SK-N-MC (cell line): ENCODE measurements around the gene PHLDB2.

Source experiments
- EZH2 ChIP-seq: fragments of 200-600 bp; sonication (generic); IDR thresholded peaks from one replicate; pipeline ENCODE4 v1.6.1; 2017; ENCODE audit warnings: antibody characterized with exemption
- FOXP2 ChIP-seq: optimal IDR thresholded peaks from 2 replicates; pipeline ENCODE3; 2011; ENCODE audit warnings: mild to moderate bottlenecking, moderate library complexity; ENCODE audit not compliant: insufficient read depth; ENCODE audit errors: extremely low read length, control extremely low read depth
- POLR2AphosphoS5 ChIP-seq: IDR thresholded peaks from 2 replicates; pipeline ENCODE4 v1.6.1; 2012; ENCODE audit warnings: mild to moderate bottlenecking, low read depth, low read length, borderline replicate concordance

GRCh38 chr3:111929484-111929883 lies 70.4 kb downstream of the PHLDB2 start:
- no peak for TF ChIP-seq POLR2AphosphoS5
- TF ChIP-seq EZH2 = no peak
- no peak for TF ChIP-seq FOXP2
